ENCODE results near the gene MTMR11. TPM values are rescaled to one million over a fixed set of nuclear protein-coding genes. Genes with fewer than 3 reads are reported as not detected.

Gene MTMR11
- total RNA-seq, 1 experiment from 2014 or later: 16.0 TPM

DNA sequence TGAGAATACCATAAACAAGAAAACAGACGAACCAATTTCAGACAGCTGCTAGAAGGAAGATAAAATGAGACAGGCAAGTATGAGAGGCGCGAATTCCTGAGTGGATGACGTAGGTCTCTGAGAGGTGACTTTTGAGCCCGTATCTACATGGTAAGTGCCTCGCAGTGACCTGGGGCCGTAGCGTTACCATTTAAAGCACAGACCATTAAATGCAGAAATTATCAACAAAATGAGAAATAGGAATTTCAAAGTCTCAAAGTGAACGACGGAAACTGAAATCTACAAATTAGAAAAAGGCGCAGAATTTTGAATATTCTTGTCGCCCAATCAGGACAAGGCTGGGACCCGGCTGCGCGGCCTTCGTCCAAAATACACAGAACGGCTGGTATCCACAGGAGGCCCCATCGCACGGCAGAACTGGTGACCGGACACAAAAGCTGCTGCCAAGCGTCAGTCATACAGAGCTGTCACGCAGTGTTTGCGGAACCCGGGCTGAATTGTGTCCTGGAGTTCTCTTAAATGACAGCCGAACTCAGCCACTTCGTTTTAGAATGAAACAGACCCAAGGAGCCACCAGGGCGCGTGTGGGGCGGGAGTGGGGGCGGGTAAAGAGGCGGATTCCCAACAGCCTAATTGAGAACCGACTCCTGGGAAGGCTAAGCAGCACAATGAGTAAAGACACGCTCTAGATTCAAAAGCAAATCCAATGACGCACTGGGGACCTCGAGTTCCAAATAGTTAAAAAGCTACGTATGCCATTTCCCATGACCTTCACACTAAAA lies 51.1 kb downstream of the MTMR11 start:
- BruUV-seq (replicated peaks): no TSS peak
- DNase-seq: peak; percentile 61 to 73
- peak; percentile 13; the same call in 1 of the 2 replicates for TF ChIP-seq CTCF (conservative IDR thresholded peaks at IDR 0.05)
- TF ChIP-seq EZH2 (IDR thresholded peaks at IDR 0.05; ENCODE audit: low read depth): no peak
- H3K4me1 ChIP-seq (replicated peaks; ENCODE audit: insufficient read depth): peaks cover 27% of the 10 kb centered on the region
- H3K27ac ChIP-seq: peak overlapping the region; percentile 97
- no peaks in the 10 kb centered on the region for H4K20me1 ChIP-seq (ENCODE audit: insufficient read depth)
- peak overlapping the region; percentile 79 for H3K4me3 ChIP-seq
- ChIA-PET POLR2A (ENCODE audit: unreplicated experiment) (interaction anchor here (0.6 to 1.6 kb wide), 5 partner anchors 36 to 322 kb away, joined by 3 to 24 read pairs (median 6); no protein-coding TSS in a partner anchor), CTCF (interaction anchor here (0.9 kb wide), 1 partner anchor 301 kb away, joined by 6 read pairs; no protein-coding TSS in a partner anchor)
- H3K36me3 ChIP-seq (ENCODE audit: low read depth): no peaks in the 10 kb centered on the region
- peak overlapping the region; percentile 37 for H2AFZ ChIP-seq
- peak overlapping the region; percentile 94 for H3K4me2 ChIP-seq
- intact Hi-C loops (cut with micrococcal nuclease; ENCODE audit: unreplicated experiment): loop anchor here (10.0 kb wide), 1 partner anchor 279 kb away; no protein-coding TSS in a partner anchor
- H3F3A ChIP-seq (ENCODE audit: insufficient read depth, low read depth): peaks cover 41% of the 10 kb centered on the region
- peaks cover 20% of the 10 kb centered on the region for H3K79me2 ChIP-seq (ENCODE audit: low read depth)
- no peaks in the 10 kb centered on the region for H3K9me2 ChIP-seq (ENCODE audit: insufficient read depth)
- no peaks in the 10 kb centered on the region for H3K9me3 ChIP-seq (ENCODE audit: insufficient read depth, low read depth)
- H3K27me3 ChIP-seq (ENCODE audit: insufficient read depth, low read depth): no peaks in the 10 kb centered on the region

GRCh38 chr1:149884433-149885338 lies 52.0 kb downstream of the MTMR11 start:
- peak; percentile 16 to 52 for DNase-seq
- POLR2A ChIA-PET (ENCODE audit: unreplicated experiment): interaction anchor here (1.3 to 1.6 kb wide), 2 partner anchors 53 to 303 kb away, joined by 5 to 6 read pairs; no protein-coding TSS in a partner anchor
- Histone ChIP-seq H3K9me3 (ENCODE audit: insufficient read depth, low read depth) (no peaks in the 10 kb centered on the region), H2AFZ (peak overlapping the region; percentile 37), H3K4me2 (peak overlapping the region; percentile 94), H3K9me2 (ENCODE audit: insufficient read depth) (no peaks in the 10 kb centered on the region), H3K36me3 (ENCODE audit: low read depth) (no peaks in the 10 kb centered on the region), H3K4me3 (peak overlapping the region; percentile 79), H3K4me1 (replicated peaks; ENCODE audit: insufficient read depth) (peaks cover 22% of the 10 kb centered on the region), H3K27ac (peak overlapping the region; percentile 97), H3K27me3 (ENCODE audit: insufficient read depth, low read depth) (no peaks in the 10 kb centered on the region), H3F3A (ENCODE audit: insufficient read depth, low read depth) (peaks cover 41% of the 10 kb centered on the region), H4K20me1 (ENCODE audit: insufficient read depth) (no peaks in the 10 kb centered on the region), H3K79me2 (ENCODE audit: low read depth) (peaks cover 20% of the 10 kb centered on the region)
- CTCF ChIA-PET: interaction anchor here (0.9 kb wide), 1 partner anchor 302 kb away, joined by 6 read pairs; no protein-coding TSS in a partner anchor
- TF ChIP-seq EZH2 (IDR thresholded peaks at IDR 0.05; ENCODE audit: low read depth) (no peak), CTCF (conservative IDR thresholded peaks at IDR 0.05) (no peak)
- BruUV-seq (replicated peaks): no TSS peak
- intact Hi-C loops (cut with micrococcal nuclease; ENCODE audit: unreplicated experiment): loop anchor here (10.0 kb wide), 1 partner anchor 280 kb away; no protein-coding TSS in a partner anchor

Data from PC-9 (cell line).